ENCODE measurements around the gene FBXW11. TPM values are rescaled to one million over a fixed set of nuclear protein-coding genes. Genes with fewer than 3 reads are reported as not detected.

The FBXW11 gene
- total RNA-seq, 1 experiment from 2014 or later = 52.0 TPM

GRCh38 chr5:171968531-171968930, 37.9 kb downstream of the FBXW11 start:
- intact Hi-C loops (cut with micrococcal nuclease) = no loop called here
- no peak overlapping the region for H3K4me2 ChIP-seq (ENCODE audit: low read length)
- ATAC-seq = no peak
- H3K9me3 ChIP-seq (ENCODE audit: control insufficient read depth in 1 of 2, insufficient read depth in 1 of 2, low read depth in 1 of 2, low read length in 2 of 2) = no peaks in the 10 kb centered on the region
- H3K4me3 ChIP-seq (replicated peaks in 1 of 2; ENCODE audit: low read depth in 1 of 2, low read length in 2 of 2) = no peak overlapping the region
- no peaks in the 10 kb centered on the region for H3K27me3 ChIP-seq (ENCODE audit: insufficient read depth, low read length)
- H4K20me1 ChIP-seq (ENCODE audit: insufficient read depth) = peaks cover 5% of the 10 kb centered on the region; the same call in 1 of the 2 replicates
- H3K27ac ChIP-seq (ENCODE audit: low read depth, low read length) = no peak overlapping the region
- no peaks in the 10 kb centered on the region for H3K4me1 ChIP-seq (ENCODE audit: control insufficient read depth in 1 of 2, insufficient read depth in 2 of 2, low read length in 2 of 2)
- BruUV-seq (replicated peaks) = no TSS peak
- POLR2A ChIA-PET = no interaction called here
- H2AFZ ChIP-seq (ENCODE audit: low read depth, low read length, poor library complexity, severe bottlenecking) = no peak overlapping the region
- TF ChIP-seq SRF (IDR thresholded peaks at IDR 0.05; ENCODE audit: low read depth) (no peak), FOSL1 (IDR thresholded peaks at IDR 0.05; ENCODE audit: low read depth) (no peak), SP1 (IDR thresholded peaks at IDR 0.05; ENCODE audit: low read depth) (no peak), ZNF274 (IDR thresholded peaks at IDR 0.05; ENCODE audit: low read depth, low read length) (no peak), SIN3A (IDR thresholded peaks at IDR 0.05; ENCODE audit: low read depth) (no peak), MAX (IDR thresholded peaks at IDR 0.05) (no peak)
- peaks cover 91% of the 10 kb centered on the region for H3K79me2 ChIP-seq (ENCODE audit: insufficient read depth, low read length)
- CTCF ChIA-PET = no interaction called here
- no peaks in the 10 kb centered on the region for H3K9me2 ChIP-seq (ENCODE audit: insufficient read depth)
- RAD21 ChIA-PET (ENCODE audit: low non-redundant PET in 1 of 2, low total read pairs in 2 of 2, uncharacterized antibody in 2 of 2, unreplicated experiment in 2 of 2) = no interaction called here
- no peak for DNase-seq (ENCODE audit: low read depth, low spot score)
- H3K36me3 ChIP-seq (ENCODE audit: control insufficient read depth in 1 of 2, insufficient read depth in 2 of 2, low read length in 2 of 2) = no peaks in the 10 kb centered on the region
- H3K9ac ChIP-seq (ENCODE audit: low read length) = no peak overlapping the region

- Histone ChIP-seq H3K9ac (ENCODE audit: low read length) (no peak overlapping the region), H2AFZ (ENCODE audit: low read depth, low read length, poor library complexity, severe bottlenecking) (no peak overlapping the region), H4K20me1 (ENCODE audit: insufficient read depth) (peaks cover 10% of the 10 kb centered on the region; the same call in 1 of the 2 replicates), H3K4me2 (ENCODE audit: low read length) (no peak overlapping the region), H3K27me3 (ENCODE audit: insufficient read depth, low read length) (no peaks in the 10 kb centered on the region), H3K4me1 (ENCODE audit: control insufficient read depth in 1 of 2, insufficient read depth in 2 of 2, low read length in 2 of 2) (no peaks in the 10 kb centered on the region), H3K4me3 (replicated peaks in 1 of 2; ENCODE audit: low read depth in 1 of 2, low read length in 2 of 2) (no peak overlapping the region), H3K36me3 (ENCODE audit: control insufficient read depth in 1 of 2, insufficient read depth in 2 of 2, low read length in 2 of 2) (no peaks in the 10 kb centered on the region), H3K79me2 (ENCODE audit: insufficient read depth, low read length) (peaks cover 96% of the 10 kb centered on the region), H3K9me3 (ENCODE audit: control insufficient read depth in 1 of 2, insufficient read depth in 1 of 2, low read depth in 1 of 2, low read length in 2 of 2) (no peaks in the 10 kb centered on the region), H3K27ac (ENCODE audit: low read depth, low read length) (no peak overlapping the region), H3K9me2 (ENCODE audit: insufficient read depth) (no peaks in the 10 kb centered on the region)
- no TSS peak for BruUV-seq (replicated peaks)
- ATAC-seq (no peak), DNase-seq (ENCODE audit: low read depth, low spot score) (no peak)
- ChIA-PET CTCF (no interaction called here), RAD21 (ENCODE audit: low non-redundant PET in 1 of 2, low total read pairs in 2 of 2, uncharacterized antibody in 2 of 2, unreplicated experiment in 2 of 2) (no interaction called here), POLR2A (no interaction called here)
- intact Hi-C loops (cut with micrococcal nuclease) = no loop called here
- TF ChIP-seq CBX3 (IDR thresholded peaks at IDR 0.05; ENCODE audit: low read depth) (no peak), YY1 (IDR thresholded peaks at IDR 0.05; ENCODE audit: extremely low read depth, insufficient replicate concordance, low read depth, low read length) (no peak), MAX (IDR thresholded peaks at IDR 0.05) (no peak), FOSL1 (IDR thresholded peaks at IDR 0.05; ENCODE audit: low read depth) (no peak), JUND (IDR thresholded peaks at IDR 0.05) (no peak), ATF3 (IDR thresholded peaks at IDR 0.05) (no peak), REST (IDR thresholded peaks at IDR 0.05; ENCODE audit: low read depth) (no peak), RAD21 (IDR thresholded peaks at IDR 0.05; ENCODE audit: low read depth) (no peak), TCF7L2 (IDR thresholded peaks at IDR 0.05; ENCODE audit: borderline replicate concordance, extremely low read depth, insufficient read depth, insufficient read length) (no peak), ZBTB33 (IDR thresholded peaks at IDR 0.05; ENCODE audit: extremely low read depth, insufficient replicate concordance, low read length) (no peak), ELF1 (IDR thresholded peaks at IDR 0.05; ENCODE audit: borderline replicate concordance, low read depth) (no peak), EGR1 (IDR thresholded peaks at IDR 0.05; ENCODE audit: low read depth) (no peak)
These were observed 39.5 kb downstream of the FBXW11 start for GRCh38 chr5:171966964-171967363.
